Neural progenitor cell (in vitro differentiated cells): Measurements from ENCODE around the gene JAZF1. TPM values are rescaled to one million over a fixed set of nuclear protein-coding genes. Genes with fewer than 3 reads are reported as not detected.

Experiments used
- DNase-seq: peaks from one replicate; pipeline ENCODE4 v3.0.0-alpha.2; 2016; ENCODE audit warnings: low spot score
- H2AFZ ChIP-seq: fragments of 200-600 bp; sonication (generic); replicated peaks from 2 replicates; pipeline ENCODE4 v1.6.1; 2016; ENCODE audit warnings: antibody characterized with exemption
- H3F3A ChIP-seq: fragments of 200-600 bp; sonication (generic); 2 replicates; pipeline ENCODE4 v1.6.1; 2016; ENCODE audit warnings: antibody characterized with exemption, low read depth
- H3K27ac ChIP-seq: fragments of 200-600 bp; sonication (generic); 2 replicates; pipeline ENCODE4 v1.5.1; 2016; ENCODE audit warnings: mild to moderate bottlenecking
- H3K27me3 ChIP-seq: fragments of 200-600 bp; sonication (generic); 2 replicates; pipeline ENCODE4 v1.6.1; 2016; ENCODE audit warnings: mild to moderate bottlenecking, moderate library complexity
- H3K36me3 ChIP-seq: fragments of 200-600 bp; sonication (generic); 2 replicates; pipeline ENCODE4 v1.5.1; 2016
- H3K4me1 ChIP-seq: fragments of 200-600 bp; sonication (generic); 2 replicates; pipeline ENCODE4 v1.6.1; 2016; ENCODE audit warnings: mixed run types
- H3K4me2 ChIP-seq: fragments of 200-600 bp; sonication (generic); 2 replicates; pipeline ENCODE4 v1.6.1; 2016
- H3K4me3 ChIP-seq: fragments of 200-600 bp; sonication (generic); 2 replicates; pipeline ENCODE4 v1.5.1; 2016
- H3K79me2 ChIP-seq: fragments of 200-600 bp; sonication (generic); 2 replicates; pipeline ENCODE4 v1.6.1; 2016; ENCODE audit warnings: low read depth
- H3K9ac ChIP-seq: fragments of 200-600 bp; sonication (generic); 2 replicates; pipeline ENCODE4 v1.6.1; 2016
- H3K9me3 ChIP-seq: fragments of 200-600 bp; sonication (generic); 2 replicates; pipeline ENCODE4 v1.5.1; 2016; ENCODE audit warnings: low read depth
- H4K20me1 ChIP-seq: fragments of 200-600 bp; sonication (generic); 2 replicates; pipeline ENCODE4 v1.6.1; 2016; ENCODE audit warnings: low read depth
- H3K27ac Mint-ChIP-seq: 3 replicates; pipeline ENCODE4 v1.8.0; 2021; ENCODE audit warnings: mixed read lengths
- H3K27me3 Mint-ChIP-seq: 2 replicates; pipeline ENCODE4 v1.8.0; 2022; ENCODE audit warnings: low read depth, mild to moderate bottlenecking, inconsistent platforms, moderate library complexity, mixed read lengths; ENCODE audit not compliant: insufficient read depth
- H3K36me3 Mint-ChIP-seq: 3 replicates; pipeline ENCODE4 v1.8.0; 2021; ENCODE audit warnings: mixed read lengths
- H3K4me1 Mint-ChIP-seq: 3 replicates; pipeline ENCODE4 v1.8.0; 2021; ENCODE audit warnings: mixed read lengths
- H3K4me3 Mint-ChIP-seq: 3 replicates; pipeline ENCODE4 v1.8.0; 2021; ENCODE audit warnings: mild to moderate bottlenecking, moderate library complexity, mixed read lengths
- H3K9me3 Mint-ChIP-seq: 3 replicates; pipeline ENCODE4 v1.8.0; 2020; ENCODE audit warnings: mixed read lengths
- CTCF ChIP-seq: fragments of 200-600 bp; sonication (generic); IDR thresholded peaks from 2 replicates; pipeline ENCODE4 v1.5.1; 2017; ENCODE audit warnings: antibody characterized with exemption, mild to moderate bottlenecking
- EZH2 ChIP-seq: fragments of 200-600 bp; sonication (generic); IDR thresholded peaks from 2 replicates; pipeline ENCODE4 v1.6.1; 2017; ENCODE audit warnings: antibody characterized with exemption, mild to moderate bottlenecking, moderate library complexity
- EZH2phosphoT487 ChIP-seq: fragments of 200-600 bp; sonication (generic); IDR thresholded peaks from 2 replicates; pipeline ENCODE4 v1.6.1; 2017; ENCODE audit warnings: antibody characterized with exemption
- total RNA-seq: library from RNA; depleted of rRNA; stranded (reverse); fragments of >200 nt; gene quantifications from 2 replicates; pipeline ENCODE4 v1.2.3, GENCODE V29; 2015; ENCODE audit warnings: low replicate concordance

JAZF1 gene
- total RNA-seq, 1 donor from 2014 or later, result 3.1 TPM

GRCh38 chr7:27843584-27844305 is 336.9 kb downstream of the JAZF1 start:
- no peaks in the 10 kb centered on the region for H3K27me3 Mint-ChIP-seq
- no peak for TF ChIP-seq CTCF
- TF ChIP-seq EZH2, result no peak
- no peak for TF ChIP-seq EZH2phosphoT487
- H3K4me3 Mint-ChIP-seq, result no peak overlapping the region
- H3K4me1 Mint-ChIP-seq, result peaks cover 20% of the 10 kb centered on the region
- Histone ChIP-seq H3K9me3 (no peaks in the 10 kb centered on the region), H3K9ac (no peak overlapping the region), H3K27me3 (no peaks in the 10 kb centered on the region), H3K4me3 (no peak overlapping the region), H3K36me3 (no peaks in the 10 kb centered on the region), H2AFZ (no peak overlapping the region), H3K27ac (no peak overlapping the region), H3K79me2 (no peaks in the 10 kb centered on the region), H3F3A (peaks cover 31% of the 10 kb centered on the region), H3K4me1 (peaks cover 39% of the 10 kb centered on the region), H4K20me1 (no peaks in the 10 kb centered on the region), H3K4me2 (peak overlapping the region; percentile 48)
- no peak overlapping the region for H3K27ac Mint-ChIP-seq
- H3K36me3 Mint-ChIP-seq, result peaks cover 2% of the 10 kb centered on the region
- no peak for DNase-seq
- H3K9me3 Mint-ChIP-seq, result no peaks in the 10 kb centered on the region

GRCh38 chr7:27842851-27843250 is 337.7 kb downstream of the JAZF1 start:
- Histone ChIP-seq H3K9ac (no peak overlapping the region), H3K79me2 (no peaks in the 10 kb centered on the region), H3K4me2 (peak overlapping the region; percentile 48), H4K20me1 (no peaks in the 10 kb centered on the region), H3K36me3 (no peaks in the 10 kb centered on the region), H3K9me3 (no peaks in the 10 kb centered on the region), H3K4me3 (no peak overlapping the region), H3K4me1 (peaks cover 31% of the 10 kb centered on the region), H3K27me3 (no peaks in the 10 kb centered on the region), H3K27ac (peak overlapping the region; percentile 21), H3F3A (peaks cover 31% of the 10 kb centered on the region), H2AFZ (peak overlapping the region; percentile 51)
- peaks cover 2% of the 10 kb centered on the region for H3K36me3 Mint-ChIP-seq
- H3K27me3 Mint-ChIP-seq, result no peaks in the 10 kb centered on the region
- TF ChIP-seq EZH2phosphoT487, result no peak
- no peak for TF ChIP-seq EZH2
- TF ChIP-seq CTCF, result no peak
- DNase-seq, result peak; percentile 59
- H3K9me3 Mint-ChIP-seq, result no peaks in the 10 kb centered on the region
- H3K27ac Mint-ChIP-seq, result no peak overlapping the region
- H3K4me3 Mint-ChIP-seq, result no peak overlapping the region
- H3K4me1 Mint-ChIP-seq, result peaks cover 20% of the 10 kb centered on the region

- Mint-ChIP-seq H3K27ac (no peak overlapping the region), H3K4me3 (no peak overlapping the region), H3K36me3 (peaks cover 2% of the 10 kb centered on the region), H3K9me3 (no peaks in the 10 kb centered on the region), H3K4me1 (peaks cover 20% of the 10 kb centered on the region), H3K27me3 (no peaks in the 10 kb centered on the region)
- no peaks in the 10 kb centered on the region for H4K20me1 ChIP-seq
- H3K27ac ChIP-seq, result peak overlapping the region; percentile 21
- H3K9me3 ChIP-seq, result no peaks in the 10 kb centered on the region
- no peaks in the 10 kb centered on the region for H3K79me2 ChIP-seq
- H3K4me1 ChIP-seq, result peaks cover 31% of the 10 kb centered on the region
- H3K4me2 ChIP-seq, result peak overlapping the region; percentile 48
- H3K36me3 ChIP-seq, result no peaks in the 10 kb centered on the region
- H3K27me3 ChIP-seq, result no peaks in the 10 kb centered on the region
- DNase-seq, result peak; percentile 66
- H2AFZ ChIP-seq, result peak overlapping the region; percentile 19
- TF ChIP-seq CTCF (no peak), EZH2 (no peak), EZH2phosphoT487 (no peak)
- no peak overlapping the region for H3K4me3 ChIP-seq
- H3F3A ChIP-seq, result peaks cover 31% of the 10 kb centered on the region
- H3K9ac ChIP-seq, result no peak overlapping the region
Observed at GRCh38 chr7:27842094-27842692, 338.4 kb downstream of the JAZF1 start.
